OCI-LY1 (cell line): ENCODE results near the gene AKNAD1.

Experiments used
- H2AFZ ChIP-seq: fragments of 200-600 bp; sonication (generic), shearing (Covaris generic); 2 replicates; pipeline ENCODE4 v1.6.0; 2014; ENCODE audit warnings: antibody characterized with exemption, mild to moderate bottlenecking, low read length
- H3F3A ChIP-seq: fragments of 200-600 bp; sonication (generic), shearing (Covaris generic); 2 replicates; pipeline ENCODE4 v1.6.0; 2014; ENCODE audit warnings: mild to moderate bottlenecking, antibody characterized with exemption, low read length, moderate library complexity; ENCODE audit not compliant: insufficient read depth
- H3K27ac ChIP-seq: fragments of 200-600 bp; sonication (generic); 2 replicates; pipeline ENCODE4 v1.5.1; 2014; ENCODE audit warnings: low read length, mixed run types, mild to moderate bottlenecking, low read depth; ENCODE audit not compliant: poor library complexity, severe bottlenecking
- H3K27me3 ChIP-seq: fragments of 200-600 bp; sonication (generic); 2 replicates; pipeline ENCODE4 v1.6.0; 2014; ENCODE audit warnings: antibody characterized with exemption, mild to moderate bottlenecking, low read length, moderate library complexity; ENCODE audit not compliant: insufficient read depth
- H3K36me3 ChIP-seq: fragments of 200-600 bp; sonication (generic); 2 replicates; pipeline ENCODE4 v1.6.1; 2014; ENCODE audit warnings: mild to moderate bottlenecking, antibody characterized with exemption, low read length, moderate library complexity, mixed read lengths; ENCODE audit not compliant: insufficient read depth
- H3K4me1 ChIP-seq: fragments of 200-600 bp; sonication (generic); 2 replicates; pipeline ENCODE4 v1.5.1; 2014; ENCODE audit warnings: mild to moderate bottlenecking, low read length, moderate library complexity; ENCODE audit not compliant: insufficient read depth, severe bottlenecking
- H3K4me2 ChIP-seq: fragments of 200-600 bp; sonication (generic), shearing (Covaris generic); 2 replicates; pipeline ENCODE4 v1.6.1; 2014; ENCODE audit warnings: low read length
- H3K4me3 ChIP-seq: fragments of 200-600 bp; sonication (generic); 2 replicates; pipeline ENCODE4 v1.5.1; 2014; ENCODE audit warnings: low read length, low read depth, mild to moderate bottlenecking, mixed read lengths; ENCODE audit not compliant: poor library complexity, severe bottlenecking
- H3K79me2 ChIP-seq: fragments of 200-600 bp; shearing (Covaris generic); 2 replicates; pipeline ENCODE4 v1.6.1; 2016; ENCODE audit warnings: mixed run types, low read length, mixed read lengths; ENCODE audit not compliant: insufficient read depth
- H3K9ac ChIP-seq: fragments of 200-600 bp; sonication (generic), shearing (Covaris generic); 2 replicates; pipeline ENCODE4 v1.6.1; 2014; ENCODE audit warnings: mild to moderate bottlenecking, low read length, mixed read lengths
- H3K9me2 ChIP-seq: fragments of 200-600 bp; sonication (generic), shearing (Covaris generic); 2 replicates; pipeline ENCODE4 v1.6.1; 2014; ENCODE audit warnings: low read depth, mild to moderate bottlenecking, low read length, mixed read lengths
- H3K9me3 ChIP-seq: fragments of 200-600 bp; shearing (Covaris generic); 2 replicates; pipeline ENCODE4 v1.6.1; 2014; ENCODE audit warnings: low read length, mixed read lengths
- H4K20me1 ChIP-seq: fragments of 200-600 bp; sonication (generic), shearing (Covaris generic); 2 replicates; pipeline ENCODE4 v1.6.0; 2016; ENCODE audit warnings: mild to moderate bottlenecking, low read length; ENCODE audit not compliant: insufficient read depth
- EZH2 ChIP-seq: fragments of 200-600 bp; sonication (generic), shearing (Covaris generic); IDR thresholded peaks from 2 replicates; pipeline ENCODE4 v1.8.0; 2017; ENCODE audit warnings: borderline replicate concordance, mixed run types, mild to moderate bottlenecking, antibody characterized with exemption, low read length, moderate library complexity, mixed read lengths
- TF ChIP-seq, protein P1 (sequence below): fragments of 200-600 bp; sonication (generic), shearing (Covaris generic); IDR thresholded peaks from 2 replicates; pipeline ENCODE4 v1.5.1; 2017; ENCODE audit warnings: mild to moderate bottlenecking, antibody characterized with exemption, low read length, moderate library complexity, mixed read lengths

The AKNAD1 gene

DNA sequence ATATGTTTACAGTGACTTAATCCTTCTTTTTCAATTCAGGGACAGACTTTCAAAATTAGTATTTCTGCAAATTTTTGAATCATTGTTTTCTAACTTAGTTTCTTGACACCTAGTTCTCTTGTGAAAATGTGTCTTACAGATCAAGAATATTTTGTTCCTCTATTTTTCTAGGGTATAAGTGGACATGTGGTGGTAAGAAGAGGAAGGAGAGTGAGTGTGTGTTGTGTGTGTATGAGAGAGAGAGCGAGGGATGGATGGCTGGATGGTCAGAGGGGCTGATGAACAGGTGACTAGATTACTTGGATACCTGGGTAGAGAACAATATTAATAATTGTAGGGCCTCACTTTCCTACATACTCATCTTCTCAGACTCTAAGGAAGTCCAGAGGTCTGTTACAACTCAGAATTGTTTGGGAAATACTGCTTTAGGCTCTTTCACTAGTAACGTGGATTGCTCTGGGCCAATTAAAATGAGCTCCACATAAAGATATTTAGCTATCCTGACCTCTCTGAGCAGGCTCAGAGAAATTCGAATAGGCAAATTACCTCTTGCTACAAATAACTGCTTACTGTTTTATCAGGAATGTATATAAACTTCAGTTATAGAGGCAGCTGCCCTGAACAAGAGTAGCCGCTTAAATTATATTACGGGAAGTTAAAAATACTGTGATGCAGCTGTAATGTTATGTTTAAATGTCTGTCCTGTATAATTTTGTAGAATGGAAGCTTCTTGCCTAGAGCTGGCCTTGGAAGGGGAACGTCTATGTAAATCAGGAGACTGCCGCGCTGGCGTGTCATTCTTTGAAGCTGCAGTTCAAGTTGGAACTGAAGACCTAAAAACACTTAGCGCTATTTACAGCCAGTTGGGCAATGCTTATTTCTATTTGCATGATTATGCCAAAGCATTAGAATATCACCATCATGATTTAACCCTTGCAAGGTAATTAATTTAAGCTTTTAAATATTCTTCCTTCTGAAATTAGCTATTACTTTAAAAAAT lies 39.6 kb upstream of the AKNAD1 start:
- H3F3A ChIP-seq = no peaks in the 10 kb centered on the region
- H3K27ac ChIP-seq = no peak overlapping the region
- H3K36me3 ChIP-seq = peaks cover 14% of the 10 kb centered on the region; the same call in 1 of the 2 replicates
- no peaks in the 10 kb centered on the region for H3K27me3 ChIP-seq
- no peak overlapping the region for H3K9ac ChIP-seq
- H4K20me1 ChIP-seq = no peaks in the 10 kb centered on the region
- H3K79me2 ChIP-seq = no peaks in the 10 kb centered on the region
- peaks cover 9% of the 10 kb centered on the region for H3K4me1 ChIP-seq
- H2AFZ ChIP-seq = no peak overlapping the region
- no peak overlapping the region for H3K4me2 ChIP-seq
- H3K9me2 ChIP-seq = no peaks in the 10 kb centered on the region
- no peak for TF ChIP-seq EZH2
- TF ChIP-seq, protein P1, sequence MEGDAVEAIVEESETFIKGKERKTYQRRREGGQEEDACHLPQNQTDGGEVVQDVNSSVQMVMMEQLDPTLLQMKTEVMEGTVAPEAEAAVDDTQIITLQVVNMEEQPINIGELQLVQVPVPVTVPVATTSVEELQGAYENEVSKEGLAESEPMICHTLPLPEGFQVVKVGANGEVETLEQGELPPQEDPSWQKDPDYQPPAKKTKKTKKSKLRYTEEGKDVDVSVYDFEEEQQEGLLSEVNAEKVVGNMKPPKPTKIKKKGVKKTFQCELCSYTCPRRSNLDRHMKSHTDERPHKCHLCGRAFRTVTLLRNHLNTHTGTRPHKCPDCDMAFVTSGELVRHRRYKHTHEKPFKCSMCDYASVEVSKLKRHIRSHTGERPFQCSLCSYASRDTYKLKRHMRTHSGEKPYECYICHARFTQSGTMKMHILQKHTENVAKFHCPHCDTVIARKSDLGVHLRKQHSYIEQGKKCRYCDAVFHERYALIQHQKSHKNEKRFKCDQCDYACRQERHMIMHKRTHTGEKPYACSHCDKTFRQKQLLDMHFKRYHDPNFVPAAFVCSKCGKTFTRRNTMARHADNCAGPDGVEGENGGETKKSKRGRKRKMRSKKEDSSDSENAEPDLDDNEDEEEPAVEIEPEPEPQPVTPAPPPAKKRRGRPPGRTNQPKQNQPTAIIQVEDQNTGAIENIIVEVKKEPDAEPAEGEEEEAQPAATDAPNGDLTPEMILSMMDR = no peak
- no peaks in the 10 kb centered on the region for H3K9me3 ChIP-seq
- no peak overlapping the region for H3K4me3 ChIP-seq

DNA sequence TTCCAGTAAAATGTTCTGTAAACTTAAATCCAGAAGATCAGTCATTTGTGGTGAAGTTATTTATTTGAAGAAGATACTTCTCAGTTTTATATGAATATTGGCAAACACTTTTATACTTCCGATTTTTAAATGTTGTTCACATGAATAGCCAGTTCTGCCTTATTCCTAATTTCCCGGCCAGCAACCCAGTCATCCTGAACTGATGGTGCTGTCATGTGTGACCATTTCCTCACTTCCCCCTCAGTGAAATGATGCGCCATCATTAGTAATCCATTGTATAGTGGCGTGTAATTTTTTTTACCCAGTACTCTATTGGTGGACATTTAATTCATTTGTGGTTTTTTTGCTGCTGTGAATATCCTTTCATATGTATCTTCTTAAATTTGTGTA lies 36.2 kb upstream of the AKNAD1 start:
- Histone ChIP-seq H3K4me2 (no peak overlapping the region), H3K4me1 (peaks cover 9% of the 10 kb centered on the region), H3K36me3 (no peaks in the 10 kb centered on the region; the same call in 1 of the 2 replicates), H3K79me2 (peaks cover 4% of the 10 kb centered on the region; the same call in 1 of the 2 replicates), H3K9me2 (no peaks in the 10 kb centered on the region), H3K4me3 (no peak overlapping the region), H3K27ac (no peak overlapping the region), H4K20me1 (no peaks in the 10 kb centered on the region), H2AFZ (no peak overlapping the region), H3K9ac (no peak overlapping the region), H3F3A (no peaks in the 10 kb centered on the region), H3K9me3 (no peaks in the 10 kb centered on the region), H3K27me3 (no peaks in the 10 kb centered on the region)
- no peak for TF ChIP-seq EZH2
- TF ChIP-seq, protein P1 = no peak

GRCh38 chr1:108892356-108893140 lies 35.7 kb upstream of the AKNAD1 start:
- H3K27me3 ChIP-seq = no peaks in the 10 kb centered on the region
- H3K4me3 ChIP-seq = no peak overlapping the region
- no peaks in the 10 kb centered on the region for H3K9me3 ChIP-seq
- no peak overlapping the region for H2AFZ ChIP-seq
- peaks cover 9% of the 10 kb centered on the region for H3K4me1 ChIP-seq
- H3K9ac ChIP-seq = no peak overlapping the region
- H3K9me2 ChIP-seq = no peaks in the 10 kb centered on the region
- no peak for TF ChIP-seq EZH2
- TF ChIP-seq, protein P1 = no peak
- no peak overlapping the region for H3K4me2 ChIP-seq
- H4K20me1 ChIP-seq = no peaks in the 10 kb centered on the region
- H3K36me3 ChIP-seq = no peaks in the 10 kb centered on the region; the same call in 1 of the 2 replicates
- no peak overlapping the region for H3K27ac ChIP-seq
- peaks cover 4% of the 10 kb centered on the region; the same call in 1 of the 2 replicates for H3K79me2 ChIP-seq
- no peaks in the 10 kb centered on the region for H3F3A ChIP-seq
